CD4-positive, alpha-beta T cell (primary cell): Measurements from ENCODE around the gene UCK1. TPM values are rescaled to one million over a fixed set of nuclear protein-coding genes. Genes with fewer than 3 reads are reported as not detected.

Source experiments
- ATAC-seq: fragments of 200-7000 bp; cut with Tn5 transposase; one replicate; pipeline ENCODE4 v1.10.0; 2022; ENCODE audit warnings: mild to moderate bottlenecking; ENCODE audit not compliant: poor library complexity
- CTCF ChIA-PET: fragments of 350-600 bp; sonication (Branson Sonifier 250); formaldehyde crosslinking; loops from one replicate; lab custom pipeline; 2021; ENCODE audit warnings: antibody characterized with exemption, inconsistent platforms; lab: Charles Lee
- POLR2A ChIA-PET: fragments of 350-600 bp; sonication (Branson Sonifier 250); formaldehyde crosslinking; loops from one replicate; lab custom pipeline; 2021; ENCODE audit warnings: antibody characterized with exemption, inconsistent platforms; lab: Charles Lee
- DNase-seq, 14 experiments: peaks; one replicate each; pipeline ENCODE4 v3.0.0-alpha.2; 2013 to 2020; ENCODE audit warnings: mixed read lengths in 2 of 14
- H3K27ac ChIP-seq, 2 donors: one replicate each; pipeline versions ENCODE4 v1.5.1 to v1.7.0; 2013; ENCODE audit warnings: low read length in 2 of 2, low read depth in 1 of 2, mild to moderate bottlenecking in 1 of 2
- H3K27me3 ChIP-seq, 2 experiments: 1 replicate in 1 of 2; 2 replicates in 1 of 2; pipeline versions ENCODE4 v1.6.1 to v1.7.0; 2013; ENCODE audit warnings: low read length in 2 of 2, control low read depth in 1 of 2, mild to moderate bottlenecking in 1 of 2, moderate library complexity in 1 of 2; ENCODE audit not compliant: insufficient read depth in 2 of 2, control insufficient read depth in 1 of 2
- H3K36me3 ChIP-seq: one replicate; pipeline ENCODE4 v1.6.1; 2013; ENCODE audit warnings: low read length, control low read depth; ENCODE audit not compliant: insufficient read depth
- H3K4me1 ChIP-seq: one replicate; pipeline ENCODE4 v1.6.1; 2013; ENCODE audit warnings: low read length, control low read depth; ENCODE audit not compliant: insufficient read depth
- H3K4me3 ChIP-seq: one replicate; pipeline ENCODE4 v1.5.1; 2013; ENCODE audit warnings: mild to moderate bottlenecking, low read length, moderate library complexity
- H3K9me3 ChIP-seq, 2 experiments: 1 replicate in 1 of 2; 2 replicates in 1 of 2; pipeline versions ENCODE4 v1.6.1 to v1.7.0; 2013; ENCODE audit warnings: low read length in 2 of 2, mild to moderate bottlenecking in 2 of 2, control low read depth in 1 of 2, moderate library complexity in 1 of 2; ENCODE audit not compliant: control insufficient read depth in 1 of 2, insufficient read depth in 1 of 2
- H3K27ac Mint-ChIP-seq: one replicate; pipeline ENCODE4 v1.8.0; 2020; ENCODE audit warnings: mixed read lengths
- H3K27me3 Mint-ChIP-seq: one replicate; pipeline ENCODE4 v1.8.0; 2021; ENCODE audit warnings: mixed read lengths
- H3K36me3 Mint-ChIP-seq: one replicate; pipeline ENCODE4 v1.8.0; 2021; ENCODE audit warnings: low read depth, mixed read lengths
- H3K4me1 Mint-ChIP-seq: one replicate; pipeline ENCODE4 v1.8.0; 2021; ENCODE audit warnings: low read depth, mixed read lengths
- H3K4me3 Mint-ChIP-seq: one replicate; pipeline ENCODE4 v1.8.0; 2020; ENCODE audit warnings: mild to moderate bottlenecking, mixed read lengths
- H3K9me3 Mint-ChIP-seq: one replicate; pipeline ENCODE4 v1.8.0; 2020; ENCODE audit warnings: mixed read lengths
- intact Hi-C, 2 experiments: fragments of 100-400 bp; cut with DNase I in 1 of 2; cut with micrococcal nuclease in 1 of 2; formaldehyde crosslinking; loops; one replicate each; pipeline versions ENCODE4 v1.15.1 to v1.9.0; 2023 to 2025; cut with DNase I, micrococcal nuclease
- total RNA-seq, 174 experiments: library from RNA in 2 of 174; stranded (reverse) in 2 of 174; gene quantifications; one replicate each; pipeline ENCODE4 v1.2.3 and lab custom pipeline; 2021 to 2026
- TF ChIP-seq, protein P1 (sequence below): fragments of 200-600 bp; IDR thresholded peaks from one replicate; pipeline ENCODE4 v1.8.0; 2022; ENCODE audit warnings: antibody characterized with exemption, mild to moderate bottlenecking

Gene UCK1
- total RNA-seq, 2 experiments from 2014 or later = 22.1 to 22.5 TPM

GRCh38 chr9:131534721-131535237 lies 3.7 kb upstream of the UCK1 start:
- H3K27ac ChIP-seq = no peak overlapping the region
- peak overlapping the region; percentile 76 for H3K4me3 Mint-ChIP-seq
- peaks cover 70% of the 10 kb centered on the region for H3K4me1 ChIP-seq
- H3K4me1 Mint-ChIP-seq = peaks cover 45% of the 10 kb centered on the region
- ChIA-PET CTCF (no interaction called here), POLR2A (interaction anchor here (0.7 to 1.2 kb wide), 3 partner anchors 9 to 34 kb away, joined by 3 to 5 read pairs (median 4); no protein-coding TSS in a partner anchor)
- peak in 6 of 14 experiments; percentile 20 to 58 (median 44) for DNase-seq
- no peaks in the 10 kb centered on the region for H3K27me3 ChIP-seq
- no peaks in the 10 kb centered on the region for H3K9me3 Mint-ChIP-seq
- no peaks in the 10 kb centered on the region for H3K36me3 Mint-ChIP-seq
- peaks cover 4% of the 10 kb centered on the region for H3K36me3 ChIP-seq
- H3K27me3 Mint-ChIP-seq = no peaks in the 10 kb centered on the region
- ATAC-seq = peak; percentile 47
- TF ChIP-seq, protein P1, sequence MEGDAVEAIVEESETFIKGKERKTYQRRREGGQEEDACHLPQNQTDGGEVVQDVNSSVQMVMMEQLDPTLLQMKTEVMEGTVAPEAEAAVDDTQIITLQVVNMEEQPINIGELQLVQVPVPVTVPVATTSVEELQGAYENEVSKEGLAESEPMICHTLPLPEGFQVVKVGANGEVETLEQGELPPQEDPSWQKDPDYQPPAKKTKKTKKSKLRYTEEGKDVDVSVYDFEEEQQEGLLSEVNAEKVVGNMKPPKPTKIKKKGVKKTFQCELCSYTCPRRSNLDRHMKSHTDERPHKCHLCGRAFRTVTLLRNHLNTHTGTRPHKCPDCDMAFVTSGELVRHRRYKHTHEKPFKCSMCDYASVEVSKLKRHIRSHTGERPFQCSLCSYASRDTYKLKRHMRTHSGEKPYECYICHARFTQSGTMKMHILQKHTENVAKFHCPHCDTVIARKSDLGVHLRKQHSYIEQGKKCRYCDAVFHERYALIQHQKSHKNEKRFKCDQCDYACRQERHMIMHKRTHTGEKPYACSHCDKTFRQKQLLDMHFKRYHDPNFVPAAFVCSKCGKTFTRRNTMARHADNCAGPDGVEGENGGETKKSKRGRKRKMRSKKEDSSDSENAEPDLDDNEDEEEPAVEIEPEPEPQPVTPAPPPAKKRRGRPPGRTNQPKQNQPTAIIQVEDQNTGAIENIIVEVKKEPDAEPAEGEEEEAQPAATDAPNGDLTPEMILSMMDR = no peak
- H3K9me3 ChIP-seq = no peaks in the 10 kb centered on the region
- peak overlapping the region; percentile 11 for H3K27ac Mint-ChIP-seq
- no peak overlapping the region for H3K4me3 ChIP-seq
- intact Hi-C loops = loop anchor here (5.0 to 10.0 kb wide), 3 partner anchors 32 to 550 kb away; partner anchors contain the start of gene POMT1 (in 1 of the 2)

GRCh38 chr9:131530546-131530919 lies 530 bp downstream of the UCK1 start:
- ATAC-seq = peak; percentile 19
- Mint-ChIP-seq H3K4me1 (peaks cover 40% of the 10 kb centered on the region), H3K27ac (no peak overlapping the region), H3K4me3 (peak overlapping the region; percentile 66), H3K9me3 (no peaks in the 10 kb centered on the region), H3K36me3 (peaks cover 26% of the 10 kb centered on the region), H3K27me3 (no peaks in the 10 kb centered on the region)
- Histone ChIP-seq H3K9me3 (no peaks in the 10 kb centered on the region), H3K27ac (peak overlapping the region in 1 of 2 donors; percentile 44), H3K27me3 (no peaks in the 10 kb centered on the region), H3K36me3 (peaks cover 43% of the 10 kb centered on the region), H3K4me3 (peak overlapping the region; percentile 72), H3K4me1 (peaks cover 38% of the 10 kb centered on the region)
- TF ChIP-seq, protein P1 = no peak
- CTCF ChIA-PET = no interaction called here
- POLR2A ChIA-PET = interaction anchor here (1.0 kb wide), 2 partner anchors 30 to 55 kb away, joined by 3 to 4 read pairs; no protein-coding TSS in a partner anchor
- intact Hi-C loops = loop anchor here in 1 of 2 experiments (1.0 to 10.0 kb wide), 3 partner anchors 27 to 554 kb away; no protein-coding TSS in a partner anchor
- peak in 2 of 14 experiments; percentile 22 to 52 for DNase-seq

DNA sequence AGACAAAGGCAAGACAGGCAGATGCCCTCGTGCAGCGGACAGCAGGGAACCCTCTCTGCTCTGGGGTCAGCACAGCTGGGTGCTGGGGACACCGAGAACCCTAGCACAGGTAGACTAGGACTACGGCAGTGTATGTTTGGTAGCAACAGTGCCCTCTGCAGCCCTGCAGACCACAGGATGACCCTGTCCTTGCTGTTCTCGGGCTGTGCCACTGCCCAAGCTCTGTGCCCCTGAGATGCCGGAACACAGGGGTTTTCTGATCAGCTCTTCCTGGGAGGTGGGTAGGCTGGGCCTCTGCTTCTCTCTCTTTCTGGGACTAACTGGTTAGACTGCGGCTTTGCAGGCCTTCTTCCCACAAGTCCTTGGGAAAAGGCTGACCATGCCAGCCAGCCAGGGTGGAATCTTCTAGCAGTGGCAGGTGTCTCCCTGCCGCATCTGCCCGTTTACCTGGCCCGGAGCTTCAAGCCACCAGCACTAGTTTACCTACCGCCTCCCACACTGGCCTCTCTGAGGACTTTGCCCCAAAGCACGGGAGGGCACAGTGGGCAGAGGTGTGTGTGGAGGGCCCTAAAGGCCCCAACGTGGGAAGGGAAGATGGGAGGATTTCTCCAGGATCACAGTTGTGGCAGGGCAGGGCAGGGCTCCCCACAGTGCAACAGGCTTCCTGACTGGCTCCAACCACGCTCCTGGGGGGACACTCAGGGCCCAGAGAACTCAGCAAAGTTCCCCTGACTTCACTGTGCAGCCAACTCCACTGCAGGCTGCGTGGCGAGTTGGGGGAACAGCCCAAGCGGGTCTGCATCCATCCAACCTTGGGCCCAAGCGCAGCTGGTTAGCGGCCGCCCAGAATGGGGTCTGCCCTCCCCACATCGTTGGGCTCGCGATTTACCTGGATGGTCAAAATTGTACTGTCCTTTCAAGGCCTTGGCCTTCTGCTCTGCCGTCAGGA lies 1.2 kb downstream of the UCK1 start:
- intact Hi-C loops = loop anchor here in 1 of 2 experiments (1.0 to 10.0 kb wide), 3 partner anchors 27 to 555 kb away; no protein-coding TSS in a partner anchor
- Histone ChIP-seq H3K9me3 (no peaks in the 10 kb centered on the region), H3K36me3 (peaks cover 47% of the 10 kb centered on the region), H3K4me3 (peak overlapping the region; percentile 72), H3K27me3 (no peaks in the 10 kb centered on the region), H3K27ac (peak overlapping the region in 1 of 2 donors; percentile 44), H3K4me1 (peaks cover 31% of the 10 kb centered on the region)
- Mint-ChIP-seq H3K4me1 (peaks cover 33% of the 10 kb centered on the region), H3K27ac (no peak overlapping the region), H3K27me3 (no peaks in the 10 kb centered on the region), H3K36me3 (peaks cover 33% of the 10 kb centered on the region), H3K4me3 (peak overlapping the region; percentile 85), H3K9me3 (no peaks in the 10 kb centered on the region)
- ATAC-seq (no peak), DNase-seq (no peak)
- TF ChIP-seq, protein P1 = no peak
- ChIA-PET POLR2A (no interaction called here), CTCF (no interaction called here)
